ENCODE results near the gene MACO1. TPM values are rescaled to one million over a fixed set of nuclear protein-coding genes. Genes with fewer than 3 reads are reported as not detected.
"Not testable (repeated sequence)": the region's sequence is repeated elsewhere in the genome, so short reads cannot be mapped to it uniquely, and the experiment has no call there.

The MACO1 gene
- polyA plus RNA-seq, 5 donors: 22.2 to 29.8 (median 24.1) TPM

- DNase-seq: no peak
Observed at GRCh38 chr1:25486602-25487001, 55.9 kb downstream of the MACO1 start.

GRCh38 chr1:25487628-25488027, 56.9 kb downstream of the MACO1 start:
- DNase-seq: no peak

GRCh38 chr1:25492323-25492722, 61.6 kb downstream of the MACO1 start:
- DNase-seq: no peak

GRCh38 chr1:25494952-25495351, 64.3 kb downstream of the MACO1 start:
- no peak for DNase-seq

- DNase-seq: no peak
Observed at GRCh38 chr1:25500694-25501093, 70.0 kb downstream of the MACO1 start.

- DNase-seq: no peak
Observed at GRCh38 chr1:25501235-25502058, 70.8 kb downstream of the MACO1 start.

GRCh38 chr1:25502957-25503356, 72.3 kb downstream of the MACO1 start:
- no peak for DNase-seq

- no peak for DNase-seq
Observed at GRCh38 chr1:25503551-25504426, 73.1 kb downstream of the MACO1 start.

- no peak for DNase-seq
Observed at GRCh38 chr1:25504706-25505595, 74.3 kb downstream of the MACO1 start.

GRCh38 chr1:25505656-25506385, 75.1 kb downstream of the MACO1 start:
- DNase-seq: no peak

GRCh38 chr1:25506566-25507463, 76.1 kb downstream of the MACO1 start:
- not testable (repeated sequence) for DNase-seq

- DNase-seq: no peak
Observed at GRCh38 chr1:25513666-25514065, 83.0 kb downstream of the MACO1 start.

- DNase-seq: no peak
Observed at GRCh38 chr1:25515033-25515432, 84.3 kb downstream of the MACO1 start.

- DNase-seq: no peak
Observed at GRCh38 chr1:25516686-25517085, 86.0 kb downstream of the MACO1 start.

GRCh38 chr1:25517476-25518394, 87.0 kb downstream of the MACO1 start:
- no peak for DNase-seq

- no peak for DNase-seq
Observed at GRCh38 chr1:25519624-25520023, 88.9 kb downstream of the MACO1 start.

- DNase-seq: peak in 1 of 2 donors; percentile 43
Observed at GRCh38 chr1:25520446-25521061, 89.9 kb downstream of the MACO1 start.

GRCh38 chr1:25522031-25522655, 91.4 kb downstream of the MACO1 start:
- DNase-seq: no peak
